Right renal cortex interstitium (tissue), 3 donors: ENCODE data around the gene EDEM2. TPM values are rescaled to one million over a fixed set of nuclear protein-coding genes. Genes with fewer than 3 reads are reported as not detected.
"Not testable (repeated sequence)": the region's sequence is repeated elsewhere in the genome, so short reads cannot be mapped to it uniquely, and the experiment has no call there.

Experiments used
- DNase-seq, 3 donors: peaks; one replicate each; pipeline ENCODE4 v3.0.0-alpha.2; 2013; ENCODE audit warnings: low read depth in 3 of 3, low spot score in 2 of 3
- polyA plus RNA-seq, 3 donors: library from polyadenylated mRNA; unstranded; fragments of 120-200 nt; gene quantifications; one replicate each; pipeline ENCODE4 v1.2.1, GENCODE V29; 2013; ENCODE audit not compliant: insufficient read length in 3 of 3

The EDEM2 gene
- polyA plus RNA-seq, 3 donors, result 15.6 to 17.8 (median 17.1) TPM

DNA sequence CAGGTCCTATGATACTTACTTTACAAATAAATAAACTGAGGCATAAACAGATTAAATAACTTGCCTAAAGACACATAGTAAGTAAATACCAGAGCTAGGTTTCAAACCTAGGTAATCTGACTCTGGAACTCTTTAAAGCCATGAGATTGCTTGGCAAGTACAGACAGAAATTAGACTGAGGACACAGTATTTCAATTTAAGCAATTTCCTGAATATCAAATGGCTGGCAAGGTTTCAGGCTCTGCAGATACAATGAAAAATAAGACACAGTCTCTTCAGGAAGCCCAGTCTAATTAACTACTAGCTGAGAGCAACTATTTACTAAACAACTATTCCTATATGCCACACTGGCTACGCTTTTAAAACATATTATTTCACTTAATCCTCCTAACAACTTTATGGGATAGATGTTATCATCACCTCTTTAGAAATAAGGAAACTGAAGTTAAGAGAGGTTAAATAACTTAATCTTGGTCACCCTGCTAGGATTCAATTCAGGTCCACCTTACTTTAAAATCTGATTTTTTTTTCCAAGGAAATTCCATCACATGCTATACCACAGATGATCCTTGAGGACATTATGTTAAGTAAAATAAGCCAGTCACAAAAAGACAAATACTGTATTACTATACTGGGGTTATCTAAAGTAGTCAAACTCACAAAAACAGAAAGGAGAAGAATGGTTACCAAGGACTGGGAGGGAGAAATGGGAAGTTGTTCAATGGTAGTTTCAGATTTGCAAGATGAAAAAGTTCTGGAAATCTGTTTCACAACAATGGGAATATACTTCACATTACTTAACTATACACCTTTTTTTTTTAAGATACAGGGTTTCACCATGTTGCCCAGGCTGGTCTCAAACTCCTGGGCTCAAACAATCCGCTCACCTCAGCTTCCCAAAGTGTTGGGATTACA, 58.6 kb downstream of the EDEM2 start:
- no peak for DNase-seq

DNA sequence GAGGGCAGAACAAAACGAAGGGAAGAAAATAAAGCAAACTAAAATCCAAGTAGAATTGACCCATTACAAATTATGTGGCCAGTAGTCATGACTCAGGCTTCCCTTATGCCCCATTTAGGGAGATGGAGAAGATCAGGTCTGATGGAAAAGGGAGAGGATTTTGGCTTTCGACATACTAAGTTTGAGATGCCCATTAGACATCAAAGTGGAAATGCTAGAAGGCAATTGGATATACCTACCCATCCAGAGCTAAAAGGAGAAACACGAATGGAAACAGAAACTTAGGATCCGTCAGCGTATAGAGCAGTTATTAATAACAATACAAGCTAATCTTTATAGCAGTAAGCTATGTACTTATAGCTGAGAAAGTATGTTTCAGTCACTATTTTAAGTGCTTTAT, 59.3 kb downstream of the EDEM2 start:
- DNase-seq, result no peak

DNA sequence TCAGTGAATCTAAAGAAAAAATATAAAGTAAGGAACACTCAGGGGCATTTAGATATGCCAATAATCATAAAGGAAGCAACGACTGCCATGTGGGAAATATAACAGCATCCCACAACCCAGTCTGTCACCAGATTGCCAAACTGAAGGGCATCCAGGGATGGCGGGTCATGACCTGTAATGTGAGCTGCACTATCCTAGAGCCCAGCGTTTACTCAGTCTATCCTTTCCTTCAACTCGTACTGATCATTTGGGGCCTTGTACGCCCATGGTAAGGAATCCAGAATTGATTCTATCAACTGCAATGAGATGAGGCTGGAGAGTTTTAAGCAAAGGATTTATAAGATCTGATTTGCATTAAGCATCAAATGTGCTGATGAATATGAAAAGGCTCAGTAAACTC, 59.8 kb downstream of the EDEM2 start:
- no peak for DNase-seq

DNA sequence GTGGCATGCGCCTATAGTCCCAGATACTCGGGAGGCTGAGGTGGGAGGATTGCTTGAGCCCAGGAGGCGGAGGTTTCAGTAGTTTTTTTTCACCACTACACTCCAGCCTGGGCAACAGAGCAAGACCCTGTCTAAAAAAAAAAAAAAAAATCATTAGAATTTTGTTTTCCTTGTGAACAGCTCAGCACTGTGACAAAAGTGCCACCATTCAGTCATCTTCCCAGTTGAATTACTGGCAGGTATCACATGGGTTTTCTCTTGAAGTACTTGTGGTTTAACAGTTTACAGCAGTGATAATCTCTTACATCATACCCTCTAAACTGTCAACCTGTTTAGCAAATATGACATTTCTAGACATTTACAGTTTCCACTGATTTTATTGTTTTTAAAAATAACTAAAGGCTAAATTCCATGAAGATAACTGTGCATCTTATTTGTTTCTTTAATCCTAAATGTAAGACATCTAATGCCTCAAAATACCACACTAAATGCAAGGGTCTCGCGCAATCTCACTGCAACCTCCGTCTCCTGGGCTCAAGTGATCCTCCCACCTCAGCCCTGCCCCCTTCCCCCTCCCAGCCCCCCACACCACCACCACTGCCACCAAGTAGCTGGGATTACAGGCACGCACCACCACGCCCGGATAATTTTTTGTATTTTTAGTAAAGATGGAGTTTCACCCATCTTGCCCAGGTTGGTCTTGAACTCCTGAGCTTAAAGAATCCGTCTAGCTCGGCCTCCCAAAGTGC, 61.5 kb downstream of the EDEM2 start:
- no peak for DNase-seq

DNA sequence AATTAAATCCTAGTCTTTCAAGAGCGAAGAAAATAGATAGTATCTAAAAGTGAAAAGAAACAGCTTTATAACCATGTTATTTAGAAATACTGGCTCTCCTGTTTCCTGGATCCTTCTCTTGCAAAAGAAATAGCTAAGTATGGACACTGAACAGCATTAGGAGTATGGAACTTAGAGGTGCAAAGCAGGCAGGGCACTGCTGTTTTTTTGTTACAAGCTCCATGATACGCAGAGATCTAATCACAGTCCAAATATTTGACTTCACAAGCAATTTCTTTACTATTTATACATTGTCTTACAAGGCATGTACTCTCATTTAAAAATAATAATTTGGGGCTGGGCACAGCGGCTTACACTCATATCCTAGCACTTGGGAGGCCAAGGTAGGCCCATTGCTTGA, 62.1 kb downstream of the EDEM2 start:
- DNase-seq, result no peak

DNA sequence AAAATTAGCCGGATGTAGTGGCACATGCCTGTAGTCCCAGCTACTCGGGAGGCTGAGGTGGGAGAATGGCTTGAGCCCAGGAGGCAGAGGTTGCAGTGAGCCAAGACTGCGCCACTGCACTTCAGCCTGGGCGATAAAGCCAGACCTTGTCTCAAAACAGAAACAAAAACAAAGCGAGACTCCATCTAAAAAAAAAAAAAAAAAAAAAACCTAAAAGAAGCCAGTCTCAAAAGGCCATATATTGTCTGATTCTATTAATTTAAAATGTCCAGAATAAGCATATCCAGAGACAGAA, 66.8 kb downstream of the EDEM2 start:
- DNase-seq, result not testable (repeated sequence)

DNA sequence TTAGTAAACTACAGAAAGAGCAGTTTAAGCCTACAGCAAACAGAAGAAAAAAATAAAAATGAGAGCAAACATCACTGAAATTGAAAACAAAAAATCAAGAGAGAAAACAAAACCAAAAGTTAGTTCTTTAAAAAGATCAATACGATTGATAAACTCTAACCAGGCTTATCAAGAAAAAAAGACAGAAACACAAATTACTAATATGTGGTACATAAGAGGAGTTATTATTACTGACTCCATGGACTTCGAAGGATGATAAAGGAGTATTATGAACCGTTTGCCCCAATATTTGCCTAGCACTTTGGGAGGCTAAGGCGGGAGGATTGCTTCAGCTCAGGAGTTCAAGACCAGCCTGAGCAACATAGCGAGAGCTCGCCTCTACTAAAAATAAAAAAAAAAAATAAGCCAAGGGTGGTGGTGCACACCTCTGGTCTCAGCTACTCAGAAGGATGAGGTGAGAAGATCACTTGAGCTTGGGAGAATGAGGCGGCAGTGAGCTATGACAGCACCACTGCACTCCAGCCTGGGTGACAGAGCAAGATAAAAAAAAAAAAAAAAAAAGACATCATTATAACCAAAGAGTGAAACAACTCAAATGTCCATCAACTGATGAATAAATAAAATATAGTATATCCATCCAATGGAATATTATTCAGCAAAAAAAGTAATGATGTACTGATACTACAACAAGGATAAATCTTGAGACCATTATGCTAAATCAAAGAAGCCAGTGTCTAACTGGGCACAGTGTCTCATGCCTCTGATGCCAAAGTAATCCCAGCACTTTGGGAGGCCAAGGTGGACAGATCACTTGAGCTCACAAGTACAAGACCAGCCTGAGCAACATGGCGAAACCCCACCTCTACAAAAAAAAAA, 67.4 kb downstream of the EDEM2 start:
- no peak for DNase-seq

DNA sequence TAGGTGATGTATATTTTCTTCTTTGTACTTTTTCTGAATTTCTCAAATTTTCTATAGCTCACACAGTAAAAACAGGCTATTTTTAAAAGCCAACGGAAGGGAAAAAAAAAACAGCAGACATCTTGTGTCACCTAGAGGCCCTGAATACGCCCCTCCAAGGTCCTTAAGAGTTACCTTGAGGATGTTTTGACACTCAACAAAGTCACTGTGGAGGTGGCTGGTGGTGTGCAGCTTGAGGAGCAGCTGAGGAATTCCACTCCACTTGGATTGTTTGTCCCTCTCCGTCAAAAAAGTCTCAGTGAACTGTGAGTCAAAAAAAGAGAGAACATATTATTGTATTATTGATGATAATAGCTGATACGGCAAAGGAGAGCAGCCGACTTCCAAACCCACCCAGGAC, 69.3 kb downstream of the EDEM2 start:
- no peak for DNase-seq

DNA sequence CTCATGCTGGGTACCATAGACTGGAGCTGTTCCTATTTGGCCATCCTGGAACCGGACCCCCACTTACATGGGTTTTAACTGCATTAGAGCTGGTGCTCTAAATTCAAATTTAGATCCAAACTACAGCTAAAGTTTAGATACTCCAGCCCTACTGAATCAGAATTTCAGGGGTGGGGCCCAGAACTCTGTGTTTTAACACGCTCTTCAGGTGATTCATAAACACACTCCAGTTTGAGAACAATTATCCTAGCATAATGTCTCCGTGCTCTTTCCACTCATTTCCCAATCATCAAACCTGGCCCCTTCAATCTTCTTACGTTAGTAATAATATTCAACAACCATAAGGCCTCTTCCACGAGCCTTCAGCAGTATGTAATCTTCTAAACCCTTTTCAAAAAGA, 69.8 kb downstream of the EDEM2 start:
- DNase-seq, result no peak

DNA sequence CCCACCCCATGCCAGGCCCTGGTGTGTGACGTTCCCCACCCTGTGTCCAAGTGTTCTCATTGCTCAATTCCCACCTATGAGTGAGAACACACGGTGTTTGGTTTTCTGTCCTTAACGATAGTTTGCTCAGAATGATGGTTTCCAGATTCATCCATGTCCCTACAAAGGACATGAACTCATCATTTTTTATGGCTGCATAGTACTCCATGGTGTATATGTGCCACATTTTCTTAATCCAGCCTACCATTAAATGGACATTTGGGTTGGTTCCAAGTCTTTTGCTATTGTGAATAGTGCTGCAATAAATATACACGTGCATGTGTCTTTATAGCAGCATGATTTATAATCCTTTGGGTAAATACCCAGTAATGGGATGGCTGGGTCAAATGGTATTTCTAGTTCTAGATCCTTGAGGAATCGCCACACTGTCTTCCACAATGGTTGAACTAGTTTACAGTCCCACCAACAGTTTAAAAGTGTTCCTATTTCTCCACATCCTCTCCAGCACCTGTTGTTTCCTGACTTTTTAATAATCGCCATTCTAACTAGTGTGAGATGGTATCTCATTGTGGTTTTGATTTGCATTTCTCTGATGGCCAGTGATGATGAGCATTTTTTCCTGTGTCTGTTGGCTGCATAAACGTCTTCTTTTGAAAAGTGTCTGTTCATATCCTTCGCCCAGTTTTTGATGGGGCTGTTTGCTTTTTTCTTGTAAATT, 75.5 kb downstream of the EDEM2 start:
- not testable (repeated sequence) for DNase-seq

DNA sequence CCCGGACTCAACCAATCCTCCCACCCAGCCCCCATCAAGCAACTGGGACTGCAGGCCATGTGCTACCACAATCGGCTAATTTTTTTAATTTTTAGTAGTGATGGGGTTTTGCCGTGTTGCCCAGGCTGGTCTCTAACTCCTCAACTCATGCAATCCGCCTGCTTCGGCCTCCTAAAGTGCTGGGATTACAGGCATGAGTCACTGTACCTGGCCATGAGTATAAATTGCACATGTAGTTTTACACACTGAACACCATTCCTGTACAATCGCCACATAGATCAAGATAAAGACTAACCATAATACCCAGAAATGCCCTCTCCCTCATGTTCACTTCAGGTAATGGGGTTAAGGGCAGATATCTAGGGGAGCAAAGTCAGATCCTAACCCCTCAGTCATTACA, 80.9 kb downstream of the EDEM2 start:
- no peak for DNase-seq

Other genes with a start within 250 kb of the EDEM2 start
- 10 to 100 TPM; 54.3 to 61.2 (median 56.5) TPM for gene GSS, start 191.5 kb downstream of the EDEM2 start, polyA plus RNA-seq
- gene MYH7B, start 191.5 kb downstream of the EDEM2 start, polyA plus RNA-seq, result under 1 TPM; 0.65 to 0.90 (median 0.88) TPM
- 10 to 100 TPM; 67.0 to 69.7 (median 68.9) TPM for gene TRPC4AP, start 54.5 kb downstream of the EDEM2 start, polyA plus RNA-seq
- gene PROCR, start 24.7 kb upstream of the EDEM2 start, polyA plus RNA-seq, result 1 to 10 TPM; 7.2 to 9.1 (median 8.8) TPM
- 1 to 10 TPM; 1.6 to 1.9 (median 1.8) TPM for gene MMP24, start 79.4 kb upstream of the EDEM2 start, polyA plus RNA-seq
- gene MMP24OS, start 130.8 kb upstream of the EDEM2 start, polyA plus RNA-seq, result 10 to 100 TPM; 22.7 to 38.8 (median 32.3) TPM
- gene EIF6, start 137.4 kb upstream of the EDEM2 start, polyA plus RNA-seq, result 100 to 1,000 TPM; 128 to 149 (median 148) TPM
- under 1 TPM in 2 of 3 donors, not detected in 1; 0.06 TPM for gene FAM83C, start 145.1 kb upstream of the EDEM2 start, polyA plus RNA-seq